ENCODE measurements around the gene KLRK1.
"Not testable (repeated sequence)": the region's sequence is repeated elsewhere in the genome, so short reads cannot be mapped to it uniquely, and the experiment has no call there.

GRCh38 chr12:10425938-10426337 is 36.1 kb upstream of the KLRK1 start:
- not testable (repeated sequence) for TF ChIP-seq POLR2A, SPI1, TAF1, POLR2AphosphoS5, POU2F2 (IDR thresholded peaks at IDR 0.05; ENCODE audit: low read depth, low read length)

Data from GM12891 (cell line).